H1 (cell line): Measurements from ENCODE around the gene WASL. TPM values are rescaled to one million over a fixed set of nuclear protein-coding genes. Genes with fewer than 3 reads are reported as not detected.

Experiments used
- ASH2L ChIP-seq: fragments of 200-600, 300-600 bp; sonication (generic); IDR thresholded peaks from one replicate; pipeline ENCODE4 v1.7.1; 2017; ENCODE audit warnings: low read length
- BRCA1 ChIP-seq: IDR thresholded peaks from 2 replicates; pipeline ENCODE4 v1.6.1; 2012; ENCODE audit warnings: low read depth, low read length, improper control_type of control experiment
- EP300 ChIP-seq, 2 experiments: IDR thresholded peaks; 1 replicate in 1 of 2; 2 replicates in 1 of 2; pipeline ENCODE4 v1.6.1; 2011 to 2012; ENCODE audit warnings: low read depth in 2 of 2, low read length in 2 of 2, mild to moderate bottlenecking in 2 of 2, borderline replicate concordance in 1 of 2, inconsistent platforms in 1 of 2, moderate library complexity in 1 of 2
- YY1 ChIP-seq: IDR thresholded peaks from 2 replicates; pipeline ENCODE4 v1.6.1; 2011; ENCODE audit warnings: low read depth, mild to moderate bottlenecking, low read length
- polyA plus RNA-seq, 7 experiments: library from polyadenylated mRNA; depleted of rRNA in 3 of 7; stranded (reverse) in 5 of 7; unstranded in 2 of 7; fragments of >200 nt in 5 of 7; fragments of 200-250 nt in 2 of 7; gene quantifications; 1 replicate in 5 of 7; 2 replicates in 1 of 7; 4 replicates in 1 of 7; pipeline versions ENCODE4 v1.2.1 to v1.2.3, GENCODE V29; 2011 to 2013; ENCODE audit warnings: missing spikeins in 2 of 7, mixed read lengths in 2 of 7
- total RNA-seq: library from RNA; stranded (reverse); fragmentation: NEBNext Ultra II Directional; extraction: Animal tissue kit (Norgen Biotek cat#: 25700); gene quantifications from 2 replicates; pipeline ENCODE4 v1.2.1, GENCODE V29; 2021

Gene WASL
- total and polyA plus RNA-seq, 2 of the 8 experiments (the other 6 are each of a cell fraction or from before 2014, with no cell fraction given): 7.7 to 38.9 TPM

DNA sequence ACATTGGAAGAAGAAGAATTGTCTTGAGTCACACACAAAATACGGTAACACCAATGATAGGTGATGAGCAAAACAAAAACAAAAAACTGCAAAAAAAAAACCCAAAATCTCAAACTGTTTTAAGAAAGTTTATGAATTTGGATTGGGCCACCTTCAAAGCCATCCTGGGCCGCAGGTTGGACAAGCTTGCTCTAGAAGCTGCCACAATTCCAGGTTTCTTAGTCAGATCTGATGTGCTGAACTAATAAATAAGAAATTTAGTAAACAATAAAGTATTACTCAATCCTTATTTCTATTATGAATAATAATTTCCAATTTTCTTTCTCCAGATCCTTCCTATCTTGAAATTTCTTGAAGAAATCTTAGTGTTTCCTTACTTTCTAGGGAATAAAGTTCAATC is 10.0 kb downstream of the WASL start (continued):
- TF ChIP-seq YY1 (no peak), BRCA1 (no peak), EP300 (IDR thresholded peaks at IDR 0.05; ENCODE audit: borderline replicate concordance in 1 of 2, low read depth in 2 of 2, low read length in 2 of 2) (no peak), ASH2L (no peak)
